K562 (cell line): ENCODE results near the gene RGL2. TPM values are rescaled to one million over a fixed set of nuclear protein-coding genes. Genes with fewer than 3 reads are reported as not detected.

Experiments used
- ARID3B ChIP-seq: fragments of 250-450 bp; sonication (Bioruptor Pico); IDR thresholded peaks from 2 replicates; pipeline ENCODE4 v1.4.0; 2020; ENCODE audit warnings: borderline replicate concordance
- ATF3 ChIP-seq, 2 experiments: fragments of 450-650 bp in 1 of 2; sonication (generic) in 1 of 2; formaldehyde crosslinking in 1 of 2; IDR thresholded peaks in 1 of 2; conservative IDR thresholded peaks in 1 of 2; 2 replicates each; pipeline versions ENCODE4 v1.6.1 to v1.8.1; 2016 to 2023; ENCODE audit warnings: mild to moderate bottlenecking in 2 of 2, moderate library complexity in 2 of 2, inconsistent platforms in 1 of 2, missing genetic modification reagents in 1 of 2
- BACH1 ChIP-seq: fragments of 200-800 bp; sonication (Bioruptor generic); IDR thresholded peaks from 2 replicates; pipeline ENCODE4 v1.6.1; 2016; ENCODE audit warnings: missing genetic modification characterization, missing compliant biosample characterization
- CREM ChIP-seq: IDR thresholded peaks from 2 replicates; pipeline ENCODE4 v1.6.1; 2014; ENCODE audit warnings: antibody characterized with exemption, low read depth
- HDAC1 ChIP-seq, 2 experiments: fragments of 450-650 bp; IDR thresholded peaks; 2 replicates each; pipeline ENCODE4 v1.6.1; 2016 to 2017; ENCODE audit warnings: inconsistent platforms in 1 of 2, mild to moderate bottlenecking in 1 of 2, moderate library complexity in 1 of 2
- NR2C2 ChIP-seq, 2 experiments: fragments of 200-800 bp in 1 of 2; sonication (Bioruptor generic) in 1 of 2; sonication (generic) in 1 of 2; formaldehyde crosslinking in 1 of 2; IDR thresholded peaks; 2 replicates each; pipeline versions ENCODE4 v1.6.1 to v1.8.0; 2016 to 2022; ENCODE audit warnings: mild to moderate bottlenecking in 1 of 2, missing compliant biosample characterization in 1 of 2, missing genetic modification characterization in 1 of 2, missing genetic modification reagents in 1 of 2
- PHB2 ChIP-seq: fragments of 450-650 bp; IDR thresholded peaks from 2 replicates; pipeline ENCODE4 v1.6.1; 2017; ENCODE audit warnings: low read depth
- POLR2H ChIP-seq: IDR thresholded peaks from 2 replicates; pipeline ENCODE4 v1.6.1; 2016; ENCODE audit warnings: missing genetic modification characterization, low read depth, mild to moderate bottlenecking, control low read depth, missing compliant biosample characterization, moderate library complexity
- PTTG1 ChIP-seq: fragments of 450-650 bp; IDR thresholded peaks from 2 replicates; pipeline ENCODE4 v1.6.1; 2016; ENCODE audit warnings: low read depth, mild to moderate bottlenecking, missing genetic modification characterization, missing compliant biosample characterization
- RHOXF2B ChIP-seq: fragments of 250-450 bp; sonication (Bioruptor Pico); conservative IDR thresholded peaks from 2 replicates; pipeline ENCODE4 v1.5.1; 2021
- SIRT6 ChIP-seq: IDR thresholded peaks from one replicate; pipeline ENCODE4 v1.6.1; 2012; ENCODE audit warnings: low read depth, mild to moderate bottlenecking, control low read depth, inconsistent platforms, low read length, moderate library complexity
- SNIP1 ChIP-seq: fragments of 450-650 bp; IDR thresholded peaks from 2 replicates; pipeline ENCODE4 v1.7.1; 2017; ENCODE audit warnings: low read depth, mild to moderate bottlenecking
- ZBTB11 ChIP-seq, 3 experiments: fragments of 200-800 bp in 1 of 3; fragments of 250-450 bp in 1 of 3; fragments of 450-650 bp in 1 of 3; sonication (Bioruptor Pico) in 1 of 3; sonication (Bioruptor generic) in 1 of 3; formaldehyde crosslinking in 1 of 3; IDR thresholded peaks; 2 replicates each; pipeline versions ENCODE4 v1.6.1 to v1.8.0; 2016 to 2022; ENCODE audit warnings: mild to moderate bottlenecking in 2 of 3, missing genetic modification characterization in 2 of 3, missing compliant biosample characterization in 1 of 3, moderate library complexity in 1 of 3
- ZBTB17 ChIP-seq: fragments of 450-650 bp; formaldehyde crosslinking; IDR thresholded peaks from 2 replicates; pipeline ENCODE4 v1.4.0; 2020; ENCODE audit warnings: mild to moderate bottlenecking
- ZBTB2 ChIP-seq: fragments of 450-650 bp; IDR thresholded peaks from 2 replicates; pipeline ENCODE4 v1.6.1; 2016; ENCODE audit warnings: antibody characterized with exemption
- ZNF717 ChIP-seq: fragments of 250-450 bp; sonication (Bioruptor Pico); IDR thresholded peaks from 2 replicates; pipeline ENCODE4 v1.5.0; 2021
- ZNF77 ChIP-seq: fragments of 250-450 bp; sonication (Bioruptor Pico); IDR thresholded peaks from 2 replicates; pipeline ENCODE4 v1.5.0; 2020
- polyA plus RNA-seq, 8 experiments: library from polyadenylated mRNA; depleted of rRNA in 4 of 8; stranded (reverse) in 5 of 8; unstranded in 3 of 8; fragments of >200 nt; fragmentation: Nextera tagmentation in 2 of 8; fragmentation: Illumina TruSeq in 1 of 8; extraction: Ambion mirVana in 2 of 8; extraction: Trizol in 1 of 8; gene quantifications; 2 replicates each; pipeline versions ENCODE4 v1.2.1 to v1.2.3, GENCODE V29; 2011 to 2014; ENCODE audit warnings: inconsistent platforms in 1 of 8, missing spikeins in 1 of 8
- total RNA-seq, 7 experiments: library from RNA; depleted of rRNA in 6 of 7; stranded (reverse); fragments of >200 nt in 6 of 7; fragmentation: Illumina TruSeq in 2 of 7; extraction: Trizol in 2 of 7; gene quantifications; 2 replicates each; pipeline versions ENCODE4 v1.2.1 to v1.2.3, GENCODE V29; 2011 to 2021; ENCODE audit warnings: low replicate concordance in 1 of 7

The RGL2 gene
- total and polyA plus RNA-seq, 9 of the 15 experiments (the other 6 are each of a cell fraction or from before 2014, with no cell fraction given) = 1.8 to 57.1 (median 19.5) TPM

GRCh38 chr6:33249732-33250630, 48.8 kb downstream of the RGL2 start (continued):
- TF ChIP-seq ZBTB11 (CRISPR knock-in tag; IDR thresholded peaks at IDR 0.05) (0 out of 6 replicates have a peak, but pooled peaks of 1 of the 3 experiments have one; percentile 6), ARID3B (CRISPR knock-in tag) (0 out of 2 replicates have a peak, but pooled peaks have one; percentile 14), ATF3 (IDR thresholded peaks at IDR 0.05) (0 out of 2 replicates have a peak, but pooled peaks have one; percentile 29), ATF3 (CRISPR knock-in tag; conservative IDR thresholded peaks at IDR 0.05) (no peak), ZNF717 (CRISPR knock-in tag) (no peak), SIRT6 (no peak), SNIP1 (0 out of 2 replicates have a peak, but pooled peaks have one; percentile 12), HDAC1 (IDR thresholded peaks at IDR 0.05) (no peak), ZBTB17 (CRISPR knock-in tag) (peak; percentile 75), PHB2 (0 out of 2 replicates have a peak, but pooled peaks have one; percentile 18), PTTG1 (tag) (no peak), RHOXF2B (CRISPR knock-in tag) (0 out of 2 replicates have a peak, but pooled peaks have one; percentile 61), ZBTB2 (no peak), BACH1 (tag) (no peak), NR2C2 (CRISPR knock-in tag; IDR thresholded peaks at IDR 0.05) (no peak; the same call in 1 of the 2 replicates), NR2C2 (tag; IDR thresholded peaks at IDR 0.05) (peak; percentile 86), ZNF77 (CRISPR knock-in tag) (no peak), POLR2H (tag) (peak; percentile 68; the same call in 1 of the 2 replicates), CREM (no peak)
